ENCODE data around the gene FAM227A. TPM values are rescaled to one million over a fixed set of nuclear protein-coding genes. Genes with fewer than 3 reads are reported as not detected.

FAM227A gene
- polyA plus RNA-seq, 3 donors, result not detected

- WGBS (ENCODE audit: insufficient coverage), result no CpG with 5 or more reads among the region's 1 CpG
- no peak overlapping the region for H2AFZ ChIP-seq (ENCODE audit: insufficient read depth, low read depth, low read length, poor library complexity, severe bottlenecking)
- TF ChIP-seq CTCF (IDR thresholded peaks at IDR 0.05), result no peak
- H3K9me3 Mint-ChIP-seq, result no peaks in the 10 kb centered on the region
- no peak overlapping the region for H3K4me3 ChIP-seq (replicated peaks in 1 of 3; ENCODE audit: low read depth in 2 of 3, low read length in 3 of 3)
- intact Hi-C loops (cut with micrococcal nuclease), result no loop called here
- no peak overlapping the region for H3K27ac ChIP-seq (ENCODE audit: low read depth in 1 of 2, low read length in 2 of 2)
- H3K27ac Mint-ChIP-seq, result no peak overlapping the region
- H3K4me1 Mint-ChIP-seq, result no peaks in the 10 kb centered on the region
- H3K4me2 ChIP-seq (replicated peaks; ENCODE audit: extremely low read depth, low read length, poor library complexity, severe bottlenecking), result no peak overlapping the region
- peaks cover 37 to 77% of the 10 kb centered on the region in 2 donors for H3K36me3 ChIP-seq (replicated peaks in 1 of 2; ENCODE audit: control insufficient read depth in 1 of 2, insufficient read depth in 2 of 2, low read length in 2 of 2)
- no peaks in the 10 kb centered on the region for H3K27me3 ChIP-seq (ENCODE audit: control insufficient read depth in 2 of 2, insufficient read depth in 2 of 2, low read length in 2 of 2)
- no peak overlapping the region for H3K9ac ChIP-seq (ENCODE audit: insufficient read depth, low read length, poor library complexity, severe bottlenecking)
- peaks cover 4% of the 10 kb centered on the region for H4K20me1 ChIP-seq (ENCODE audit: insufficient read depth, low read length)
- no peak overlapping the region for H3K4me3 Mint-ChIP-seq
- H3K9me3 ChIP-seq (replicated peaks in 1 of 2; ENCODE audit: control insufficient read depth in 1 of 2, insufficient read depth in 1 of 2, low read length in 2 of 2), result no peaks in the 10 kb centered on the region
- no peaks in the 10 kb centered on the region for H3K4me1 ChIP-seq (ENCODE audit: control insufficient read depth in 1 of 2, insufficient read depth in 2 of 2, low read length in 2 of 2)
- H3K27me3 Mint-ChIP-seq (ENCODE audit: low read depth in 3 of 3), result peaks cover 0 to 2% (median 0%) of the 10 kb centered on the region in 3 donors
- H3K36me3 Mint-ChIP-seq, result peaks cover 57 to 72% of the 10 kb centered on the region in 2 donors
- no peak for DNase-seq
- peaks cover 21% of the 10 kb centered on the region for H3K79me2 ChIP-seq (ENCODE audit: insufficient read depth, low read length)
Measured at GRCh38 chr22:38689651-38690050, 33.5 kb upstream of the FAM227A start.

- Histone ChIP-seq H3K27ac (ENCODE audit: low read depth in 1 of 2, low read length in 2 of 2) (no peak overlapping the region), H3K27me3 (ENCODE audit: control insufficient read depth in 2 of 2, insufficient read depth in 2 of 2, low read length in 2 of 2) (no peaks in the 10 kb centered on the region), H3K4me2 (replicated peaks; ENCODE audit: extremely low read depth, low read length, poor library complexity, severe bottlenecking) (no peak overlapping the region), H2AFZ (ENCODE audit: insufficient read depth, low read depth, low read length, poor library complexity, severe bottlenecking) (no peak overlapping the region), H3K79me2 (ENCODE audit: insufficient read depth, low read length) (peaks cover 10% of the 10 kb centered on the region), H3K4me1 (ENCODE audit: control insufficient read depth in 1 of 2, insufficient read depth in 2 of 2, low read length in 2 of 2) (peaks cover 11 to 16% of the 10 kb centered on the region in 2 donors), H3K9ac (ENCODE audit: insufficient read depth, low read length, poor library complexity, severe bottlenecking) (no peak overlapping the region), H4K20me1 (ENCODE audit: insufficient read depth, low read length) (no peaks in the 10 kb centered on the region), H3K4me3 (replicated peaks in 1 of 3; ENCODE audit: low read depth in 2 of 3, low read length in 3 of 3) (no peak overlapping the region), H3K9me3 (replicated peaks in 1 of 2; ENCODE audit: control insufficient read depth in 1 of 2, insufficient read depth in 1 of 2, low read length in 2 of 2) (no peaks in the 10 kb centered on the region), H3K36me3 (replicated peaks in 1 of 2; ENCODE audit: control insufficient read depth in 1 of 2, insufficient read depth in 2 of 2, low read length in 2 of 2) (peaks cover 52 to 73% of the 10 kb centered on the region in 2 donors)
- Mint-ChIP-seq H3K27ac (no peak overlapping the region), H3K9me3 (no peaks in the 10 kb centered on the region), H3K36me3 (peaks cover 60 to 71% of the 10 kb centered on the region in 2 donors), H3K4me3 (no peak overlapping the region), H3K4me1 (peaks cover 12% of the 10 kb centered on the region), H3K27me3 (ENCODE audit: low read depth in 3 of 3) (peaks cover 0 to 2% (median 0%) of the 10 kb centered on the region in 3 donors)
- intact Hi-C loops (cut with micrococcal nuclease), result no loop called here
- no CpG with 5 or more reads among the region's 1 CpG for WGBS (ENCODE audit: insufficient coverage)
- TF ChIP-seq CTCF (IDR thresholded peaks at IDR 0.05), result no peak
- DNase-seq, result no peak
Measured at GRCh38 chr22:38685761-38686160, 29.6 kb upstream of the FAM227A start.

Measured in CD14-positive monocyte (primary cell).